K562 (cell line): ENCODE data around the gene IRS1. TPM values are rescaled to one million over a fixed set of nuclear protein-coding genes. Genes with fewer than 3 reads are reported as not detected.

ENCODE experiments used
- ARHGAP35 ChIP-seq: fragments of 450-650 bp; IDR thresholded peaks from 2 replicates; pipeline ENCODE4 v1.6.1; 2018; ENCODE audit not compliant: partially characterized antibody
- BCL6 ChIP-seq: fragments of 250-450 bp; sonication (Bioruptor Pico); IDR thresholded peaks from 2 replicates; pipeline ENCODE4 v1.4.0; 2020
- CEBPB ChIP-seq: fragments of 450-650 bp; IDR thresholded peaks from 2 replicates; pipeline ENCODE4 v1.6.1; 2016; ENCODE audit warnings: missing genetic modification characterization, missing compliant biosample characterization
- CHCHD3 ChIP-seq: fragments of 250-450 bp; sonication (Bioruptor Pico); IDR thresholded peaks from 2 replicates; pipeline ENCODE4 v2.1.2; 2022; ENCODE audit warnings: mild to moderate bottlenecking
- CHD4 ChIP-seq: fragments of 200-600 bp; sonication (generic); IDR thresholded peaks from 3 replicates; pipeline ENCODE4 v1.6.1; 2012; ENCODE audit warnings: low read depth, mild to moderate bottlenecking, mixed read lengths, low read length, inconsistent platforms; ENCODE audit not compliant: insufficient read depth, insufficient replicate concordance, poor library complexity, severe bottlenecking
- ESRRA ChIP-seq: fragments of 450-650 bp; IDR thresholded peaks from 2 replicates; pipeline ENCODE4 v1.6.1; 2014; ENCODE audit warnings: low read depth, mild to moderate bottlenecking, moderate library complexity, borderline replicate concordance
- ETV6 ChIP-seq, 3 experiments: fragments of 150-350 bp in 1 of 3; sonication (generic) in 1 of 3; formaldehyde crosslinking in 1 of 3; IDR thresholded peaks; 2 replicates each; pipeline versions ENCODE4 v1.6.1 to v1.8.0; 2014 to 2022; ENCODE audit warnings: borderline replicate concordance in 2 of 3, low read depth in 2 of 3, antibody characterized with exemption in 1 of 3, low read length in 1 of 3, mild to moderate bottlenecking in 1 of 3, missing genetic modification reagents in 1 of 3
- GABPB1 ChIP-seq: sonication (generic); formaldehyde crosslinking; IDR thresholded peaks from 2 replicates; pipeline ENCODE4 v1.8.0; 2022; ENCODE audit warnings: mild to moderate bottlenecking, missing genetic modification reagents
- IFI16 ChIP-seq: fragments of 250-450 bp; sonication (Bioruptor Pico); IDR thresholded peaks from 2 replicates; pipeline ENCODE4 v2.1.2; 2022; ENCODE audit warnings: mild to moderate bottlenecking, inconsistent platforms
- KLF16 ChIP-seq: IDR thresholded peaks from 2 replicates; pipeline ENCODE4 v1.6.1; 2016; ENCODE audit warnings: antibody characterized with exemption
- MTA3 ChIP-seq: fragments of 450-650 bp; formaldehyde crosslinking; IDR thresholded peaks from 2 replicates; pipeline ENCODE4 v1.6.1; 2017; ENCODE audit warnings: mild to moderate bottlenecking, borderline replicate concordance
- OTX1 ChIP-seq: fragments of 450-650 bp; formaldehyde crosslinking; IDR thresholded peaks from 2 replicates; pipeline ENCODE4 v1.4.0; 2022; ENCODE audit warnings: mild to moderate bottlenecking
- POLR3G ChIP-seq: IDR thresholded peaks from 2 replicates; pipeline ENCODE4 v1.6.1; 2011; ENCODE audit not compliant: insufficient read length, insufficient replicate concordance; ENCODE audit errors: extremely low read depth
- RBM17 ChIP-seq: fragments of 200-400 bp; formaldehyde crosslinking; IDR thresholded peaks from 2 replicates; pipeline ENCODE4 v1.6.1; 2017; ENCODE audit warnings: low read depth, mild to moderate bottlenecking, low read length, borderline replicate concordance
- SAP30 ChIP-seq: fragments of 200-600 bp; sonication (generic); IDR thresholded peaks from 2 replicates; pipeline ENCODE4 v1.6.1; 2012; ENCODE audit warnings: borderline replicate concordance, low read depth, mild to moderate bottlenecking, moderate library complexity, low read length, control low read depth, inconsistent platforms; ENCODE audit not compliant: insufficient read depth, poor library complexity, severe bottlenecking
- SRSF7 ChIP-seq: fragments of 200-400 bp; formaldehyde crosslinking; optimal IDR thresholded peaks from 2 replicates; pipeline ENCODE3; 2017; ENCODE audit warnings: mild to moderate bottlenecking, low read depth, low read length
- TAL1 ChIP-seq: fragments of 450-650 bp; IDR thresholded peaks from 2 replicates; pipeline ENCODE4 v1.6.1; 2016; ENCODE audit warnings: mild to moderate bottlenecking
- ZFPM2 ChIP-seq: fragments of 250-450 bp; sonication (Bioruptor Pico); IDR thresholded peaks from 2 replicates; pipeline ENCODE4 v1.5.1; 2022; ENCODE audit warnings: mild to moderate bottlenecking
- ZNF184 ChIP-seq: sonication (generic); formaldehyde crosslinking; IDR thresholded peaks from 2 replicates; pipeline ENCODE4 v1.5.0; 2020; ENCODE audit warnings: missing genetic modification reagents
- polyA plus RNA-seq, 8 experiments: library from polyadenylated mRNA; depleted of rRNA in 4 of 8; stranded (reverse) in 5 of 8; unstranded in 3 of 8; fragments of >200 nt; fragmentation: Nextera tagmentation in 2 of 8; fragmentation: Illumina TruSeq in 1 of 8; extraction: Ambion mirVana in 2 of 8; extraction: Trizol in 1 of 8; gene quantifications; 2 replicates each; pipeline versions ENCODE4 v1.2.1 to v1.2.3, GENCODE V29; 2011 to 2014; ENCODE audit warnings: inconsistent platforms in 1 of 8, missing spikeins in 1 of 8
- total RNA-seq, 7 experiments: library from RNA; depleted of rRNA in 6 of 7; stranded (reverse); fragments of >200 nt in 6 of 7; fragmentation: Illumina TruSeq in 2 of 7; extraction: Trizol in 2 of 7; gene quantifications; 2 replicates each; pipeline versions ENCODE4 v1.2.1 to v1.2.3, GENCODE V29; 2011 to 2021; ENCODE audit warnings: low replicate concordance in 1 of 7
- TF ChIP-seq, protein P1 (sequence below): sonication (generic); formaldehyde crosslinking; IDR thresholded peaks from 2 replicates; pipeline ENCODE4 v1.8.0; 2022; ENCODE audit warnings: missing genetic modification reagents, mild to moderate bottlenecking, moderate library complexity, borderline replicate concordance
- TF ChIP-seq, protein P2 (sequence below): sonication (generic); formaldehyde crosslinking; IDR thresholded peaks from 2 replicates; pipeline ENCODE4 v1.8.0; 2022; ENCODE audit warnings: mild to moderate bottlenecking, missing genetic modification reagents
- TF ChIP-seq, protein P3 (sequence below): sonication (generic); formaldehyde crosslinking; IDR thresholded peaks from 2 replicates; pipeline ENCODE4 v1.8.0; 2022; ENCODE audit warnings: mild to moderate bottlenecking, missing genetic modification reagents
- TF ChIP-seq, protein P4 (sequence below), 2 experiments: fragments of 450-650 bp; IDR thresholded peaks; 2 replicates each; pipeline ENCODE4 v1.6.1; 2016

The IRS1 gene
- total and polyA plus RNA-seq, 9 of the 15 experiments (the other 6 are each of a cell fraction or from before 2014, with no cell fraction given), result under 0.01 to 0.31 (median 0.08) TPM; not detected in 1

DNA sequence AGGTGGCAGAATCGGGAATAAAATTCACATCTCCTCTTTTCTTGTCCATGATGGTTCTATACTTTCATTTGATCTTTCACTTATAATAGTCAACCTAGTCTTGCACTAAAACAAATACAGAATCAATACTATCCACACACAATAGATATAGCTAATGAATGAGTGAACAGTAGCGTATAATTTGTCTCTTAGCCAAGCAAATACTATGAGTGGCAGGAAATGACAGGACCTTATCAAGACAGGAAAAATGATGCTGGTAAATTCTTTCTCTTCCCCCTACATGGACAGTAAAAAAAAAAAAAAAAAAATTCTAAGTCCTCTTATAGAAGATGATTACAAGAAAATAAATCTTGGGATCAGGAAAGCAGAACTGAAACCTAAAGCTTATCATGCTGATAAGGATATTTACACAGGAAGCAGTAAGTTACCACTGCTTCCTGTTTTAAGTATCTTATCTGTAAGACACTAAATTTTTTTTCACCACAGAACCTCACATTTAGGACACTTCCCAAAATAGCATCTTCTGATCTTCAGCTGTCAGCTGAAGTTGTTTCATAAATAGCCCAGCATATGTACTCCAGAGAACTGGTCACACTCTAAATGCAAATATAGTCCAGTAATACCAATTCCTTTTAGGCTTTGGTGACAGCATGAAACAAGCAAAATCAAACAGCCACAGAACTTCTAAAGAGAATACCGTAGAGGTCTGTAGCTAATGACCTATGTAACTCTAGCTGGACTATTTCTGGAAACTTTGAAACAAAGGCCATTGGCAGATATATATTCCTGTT is 27.0 kb downstream of the IRS1 start (continued):
- TF ChIP-seq ARHGAP35 (no peak), BCL6 (no peak), CHCHD3 (CRISPR knock-in tag) (no peak), SAP30 (no peak), CEBPB (tag) (no peak), IFI16 (no peak), ESRRA (peak; percentile 84; the same call in 1 of the 2 replicates), MTA3 (no peak), OTX1 (CRISPR knock-in tag) (peak; percentile 60; the same call in 1 of the 2 replicates), POLR3G (no peak), SRSF7 (no peak), KLF16 (peak; percentile 77), ETV6 (IDR thresholded peaks at IDR 0.05; ENCODE audit: borderline replicate concordance in 1 of 2, low read depth in 2 of 2, low read length in 1 of 2) (peak in 1 of 2 experiments; percentile 65; a peak in 1 of 4 replicates), ETV6 (CRISPR knock-in tag; IDR thresholded peaks at IDR 0.05; ENCODE audit: borderline replicate concordance) (no peak), TAL1 (peak; percentile 77), ZNF184 (no peak), RBM17 (no peak), ZFPM2 (CRISPR knock-in tag) (no peak), GABPB1 (CRISPR knock-in tag) (no peak), CHD4 (no peak)
- TF ChIP-seq, protein P1, sequence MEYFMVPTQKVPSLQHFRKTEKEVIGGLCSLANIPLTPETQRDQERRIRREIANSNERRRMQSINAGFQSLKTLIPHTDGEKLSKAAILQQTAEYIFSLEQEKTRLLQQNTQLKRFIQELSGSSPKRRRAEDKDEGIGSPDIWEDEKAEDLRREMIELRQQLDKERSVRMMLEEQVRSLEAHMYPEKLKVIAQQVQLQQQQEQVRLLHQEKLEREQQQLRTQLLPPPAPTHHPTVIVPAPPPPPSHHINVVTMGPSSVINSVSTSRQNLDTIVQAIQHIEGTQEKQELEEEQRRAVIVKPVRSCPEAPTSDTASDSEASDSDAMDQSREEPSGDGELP (CRISPR knock-in tag), result no peak; the same call in 1 of the 2 replicates
- TF ChIP-seq, protein P2, sequence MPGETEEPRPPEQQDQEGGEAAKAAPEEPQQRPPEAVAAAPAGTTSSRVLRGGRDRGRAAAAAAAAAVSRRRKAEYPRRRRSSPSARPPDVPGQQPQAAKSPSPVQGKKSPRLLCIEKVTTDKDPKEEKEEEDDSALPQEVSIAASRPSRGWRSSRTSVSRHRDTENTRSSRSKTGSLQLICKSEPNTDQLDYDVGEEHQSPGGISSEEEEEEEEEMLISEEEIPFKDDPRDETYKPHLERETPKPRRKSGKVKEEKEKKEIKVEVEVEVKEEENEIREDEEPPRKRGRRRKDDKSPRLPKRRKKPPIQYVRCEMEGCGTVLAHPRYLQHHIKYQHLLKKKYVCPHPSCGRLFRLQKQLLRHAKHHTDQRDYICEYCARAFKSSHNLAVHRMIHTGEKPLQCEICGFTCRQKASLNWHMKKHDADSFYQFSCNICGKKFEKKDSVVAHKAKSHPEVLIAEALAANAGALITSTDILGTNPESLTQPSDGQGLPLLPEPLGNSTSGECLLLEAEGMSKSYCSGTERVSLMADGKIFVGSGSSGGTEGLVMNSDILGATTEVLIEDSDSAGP (CRISPR knock-in tag), result no peak
- TF ChIP-seq, protein P3, sequence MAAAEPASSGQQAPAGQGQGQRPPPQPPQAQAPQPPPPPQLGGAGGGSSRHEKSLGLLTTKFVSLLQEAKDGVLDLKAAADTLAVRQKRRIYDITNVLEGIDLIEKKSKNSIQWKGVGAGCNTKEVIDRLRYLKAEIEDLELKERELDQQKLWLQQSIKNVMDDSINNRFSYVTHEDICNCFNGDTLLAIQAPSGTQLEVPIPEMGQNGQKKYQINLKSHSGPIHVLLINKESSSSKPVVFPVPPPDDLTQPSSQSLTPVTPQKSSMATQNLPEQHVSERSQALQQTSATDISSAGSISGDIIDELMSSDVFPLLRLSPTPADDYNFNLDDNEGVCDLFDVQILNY (CRISPR knock-in tag), result no peak
- TF ChIP-seq, protein P4, sequence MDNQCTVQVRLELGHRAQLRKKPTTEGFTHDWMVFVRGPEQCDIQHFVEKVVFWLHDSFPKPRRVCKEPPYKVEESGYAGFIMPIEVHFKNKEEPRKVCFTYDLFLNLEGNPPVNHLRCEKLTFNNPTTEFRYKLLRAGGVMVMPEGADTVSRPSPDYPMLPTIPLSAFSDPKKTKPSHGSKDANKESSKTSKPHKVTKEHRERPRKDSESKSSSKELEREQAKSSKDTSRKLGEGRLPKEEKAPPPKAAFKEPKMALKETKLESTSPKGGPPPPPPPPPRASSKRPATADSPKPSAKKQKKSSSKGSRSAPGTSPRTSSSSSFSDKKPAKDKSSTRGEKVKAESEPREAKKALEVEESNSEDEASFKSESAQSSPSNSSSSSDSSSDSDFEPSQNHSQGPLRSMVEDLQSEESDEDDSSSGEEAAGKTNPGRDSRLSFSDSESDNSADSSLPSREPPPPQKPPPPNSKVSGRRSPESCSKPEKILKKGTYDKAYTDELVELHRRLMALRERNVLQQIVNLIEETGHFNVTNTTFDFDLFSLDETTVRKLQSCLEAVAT (IDR thresholded peaks at IDR 0.05), result peak in 1 of 2 experiments; percentile 89; a peak in 2 of 4 replicates
